Astrocyte of the spinal cord (primary cell): ENCODE measurements around the gene PTPRG.

Experiments
- DNase-seq: peaks from one replicate; pipeline ENCODE4 v3.0.0; 2011; ENCODE audit warnings: low read depth, low spot score
- H3K4me3 ChIP-seq: 2 replicates; pipeline ENCODE4 v1.5.1; 2011; ENCODE audit warnings: low read depth, mild to moderate bottlenecking, low read length, moderate library complexity
- in situ Hi-C: cut with HindIII; loops from 2 replicates; pipeline ENCODE4 v1.10.0; 2017; ENCODE audit warnings: low sequenced_read_pairs
- TF ChIP-seq, protein P1 (sequence below): IDR thresholded peaks from 2 replicates; pipeline ENCODE4 v1.5.1; 2012; ENCODE audit warnings: low read depth, mild to moderate bottlenecking, low read length, inconsistent platforms

PTPRG gene

DNA sequence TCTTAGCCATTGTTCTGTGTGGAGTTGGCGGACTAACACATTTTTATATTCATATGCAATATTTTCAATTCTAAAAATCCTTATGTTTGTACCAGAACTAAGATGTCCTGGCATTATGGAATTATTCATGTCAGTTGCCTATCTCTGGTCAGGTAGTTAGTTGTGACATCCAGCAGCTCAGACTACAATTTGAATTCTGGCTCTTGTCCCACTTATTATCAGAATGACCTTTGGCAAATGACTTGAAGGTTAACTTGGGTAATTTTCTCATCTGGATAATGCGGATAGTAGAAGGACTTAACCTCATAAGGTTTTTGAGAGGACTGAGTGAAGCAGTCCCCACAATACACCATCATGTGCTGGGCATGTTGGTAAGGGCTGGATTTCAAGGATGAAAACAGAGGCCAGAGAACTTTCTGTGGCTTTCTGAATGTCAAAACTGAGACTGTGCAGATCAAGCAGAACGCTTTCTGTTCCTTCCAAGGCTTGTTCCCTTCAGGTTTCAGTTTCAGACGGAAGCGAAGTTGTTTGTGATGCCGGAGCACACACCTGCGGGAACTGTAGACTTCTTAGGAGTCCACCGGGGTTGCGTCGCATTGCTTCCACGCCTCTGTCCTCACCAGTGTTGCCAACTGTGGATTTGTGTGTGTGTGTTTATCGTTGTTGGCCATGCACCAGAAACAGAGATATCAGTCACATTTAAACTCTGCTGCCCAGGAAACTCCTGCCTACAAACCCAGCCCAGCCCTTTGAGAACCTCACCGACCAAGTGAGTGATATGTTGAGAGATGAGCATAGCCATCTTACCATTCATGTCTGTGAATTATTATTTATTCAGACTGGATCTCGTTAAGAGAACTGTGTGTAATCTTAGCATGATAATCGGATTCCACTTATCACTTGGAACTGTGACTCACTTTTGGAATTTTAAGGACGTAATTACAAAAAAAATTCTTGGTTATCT lies 76.0 kb downstream of the PTPRG start:
- H3K4me3 ChIP-seq, result no peak overlapping the region
- in situ Hi-C loops, result no loop called here
- TF ChIP-seq, protein P1, sequence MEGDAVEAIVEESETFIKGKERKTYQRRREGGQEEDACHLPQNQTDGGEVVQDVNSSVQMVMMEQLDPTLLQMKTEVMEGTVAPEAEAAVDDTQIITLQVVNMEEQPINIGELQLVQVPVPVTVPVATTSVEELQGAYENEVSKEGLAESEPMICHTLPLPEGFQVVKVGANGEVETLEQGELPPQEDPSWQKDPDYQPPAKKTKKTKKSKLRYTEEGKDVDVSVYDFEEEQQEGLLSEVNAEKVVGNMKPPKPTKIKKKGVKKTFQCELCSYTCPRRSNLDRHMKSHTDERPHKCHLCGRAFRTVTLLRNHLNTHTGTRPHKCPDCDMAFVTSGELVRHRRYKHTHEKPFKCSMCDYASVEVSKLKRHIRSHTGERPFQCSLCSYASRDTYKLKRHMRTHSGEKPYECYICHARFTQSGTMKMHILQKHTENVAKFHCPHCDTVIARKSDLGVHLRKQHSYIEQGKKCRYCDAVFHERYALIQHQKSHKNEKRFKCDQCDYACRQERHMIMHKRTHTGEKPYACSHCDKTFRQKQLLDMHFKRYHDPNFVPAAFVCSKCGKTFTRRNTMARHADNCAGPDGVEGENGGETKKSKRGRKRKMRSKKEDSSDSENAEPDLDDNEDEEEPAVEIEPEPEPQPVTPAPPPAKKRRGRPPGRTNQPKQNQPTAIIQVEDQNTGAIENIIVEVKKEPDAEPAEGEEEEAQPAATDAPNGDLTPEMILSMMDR, result no peak
- no peak for DNase-seq

DNA sequence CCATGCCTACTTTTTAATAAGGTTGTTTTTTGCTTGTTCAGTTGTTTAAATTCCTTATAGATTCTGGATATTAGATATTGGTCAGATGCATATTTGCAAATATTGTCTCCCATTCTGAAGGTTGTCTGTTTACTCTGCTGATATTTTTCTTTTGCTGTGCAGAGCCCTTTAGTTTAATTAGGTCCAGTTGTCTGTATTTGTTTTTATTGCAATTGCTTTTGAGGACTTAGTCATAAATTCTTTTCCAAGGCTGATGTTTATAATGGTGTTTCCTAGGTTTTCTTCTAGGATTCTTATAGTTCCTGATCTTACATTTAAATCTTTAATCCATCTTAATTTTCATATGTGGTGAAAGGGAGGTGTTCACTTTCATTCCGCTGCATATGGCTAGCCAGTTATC lies 77.4 kb downstream of the PTPRG start:
- DNase-seq, result peak; percentile 34
- TF ChIP-seq, protein P1, result no peak
- H3K4me3 ChIP-seq, result no peak overlapping the region
- in situ Hi-C loops, result no loop called here

GRCh38 chr3:61639991-61640390 lies 78.6 kb downstream of the PTPRG start:
- TF ChIP-seq, protein P1, result no peak
- no peak for DNase-seq
- in situ Hi-C loops, result no loop called here

GRCh38 chr3:61645148-61645547 lies 83.8 kb downstream of the PTPRG start:
- in situ Hi-C loops, result no loop called here
- no peak for DNase-seq
- TF ChIP-seq, protein P1, result no peak
- no peak overlapping the region for H3K4me3 ChIP-seq

More at GRCh38 chr3:61639991-61640390, 78.6 kb downstream of the PTPRG start:
- H3K4me3 ChIP-seq, result no peak overlapping the region

GRCh38 chr3:61646360-61646759 lies 85.0 kb downstream of the PTPRG start:
- H3K4me3 ChIP-seq, result no peak overlapping the region
- no peak for DNase-seq
- in situ Hi-C loops, result no loop called here
- TF ChIP-seq, protein P1, result no peak

DNA sequence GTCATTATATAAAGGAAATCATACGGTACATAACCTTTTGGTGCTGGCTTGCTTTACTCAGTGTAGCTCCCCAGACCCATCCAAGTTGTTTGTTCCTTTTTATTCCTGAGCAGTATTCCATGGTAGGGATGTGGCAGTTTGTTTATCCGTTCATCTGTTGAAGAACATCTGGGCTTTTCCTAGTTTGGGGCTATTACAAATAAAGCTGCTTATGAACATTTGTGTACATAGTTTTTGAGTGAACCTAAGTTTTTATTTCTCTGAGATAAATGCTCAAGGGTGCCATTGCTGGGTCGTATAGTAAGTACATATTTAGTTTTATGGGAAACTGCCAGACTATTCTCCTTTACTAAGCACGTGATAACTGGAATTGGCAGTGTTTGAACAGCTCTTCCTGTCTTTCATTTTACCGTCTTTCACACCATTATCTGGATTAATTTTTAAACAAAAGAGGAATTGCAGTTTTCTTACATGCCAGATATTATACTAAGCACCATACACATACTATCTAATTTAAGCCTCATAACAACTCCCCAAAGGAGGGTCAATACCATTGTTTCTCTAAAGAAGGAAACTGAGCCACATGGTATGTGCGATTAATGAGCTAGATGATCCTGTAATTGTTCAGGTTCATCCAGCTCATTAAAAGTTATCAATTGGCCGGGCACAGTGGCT lies 85.6 kb downstream of the PTPRG start:
- TF ChIP-seq, protein P1, result no peak
- DNase-seq, result no peak
- H3K4me3 ChIP-seq, result no peak overlapping the region
- in situ Hi-C loops, result no loop called here
